Body of pancreas (tissue), 4 donors: Measurements from ENCODE around the gene VEZF1. TPM values are rescaled to one million over a fixed set of nuclear protein-coding genes. Genes with fewer than 3 reads are reported as not detected.

Experiments
- ATAC-seq: fragments of 150-250 bp; one replicate; pipeline ENCODE4 v1.9.1; 2016
- DNase-seq, 4 donors: peaks; one replicate each; pipeline ENCODE4 v3.0.0-alpha.2; 2019
- H3K27ac ChIP-seq, 4 donors: fragments of 200-600 bp; sonication (generic); 1 replicate in 3 of 4; 2 replicates in 1 of 4; pipeline versions ENCODE4 v1.5.1 to v1.6.1; 2016 to 2019; ENCODE audit warnings: mild to moderate bottlenecking in 1 of 4, mixed read lengths in 1 of 4, moderate library complexity in 1 of 4
- H3K27me3 ChIP-seq, 2 donors: fragments of 200-600 bp; sonication (generic); one replicate each; pipeline ENCODE4 v1.6.0; 2016; ENCODE audit warnings: mild to moderate bottlenecking in 1 of 2
- H3K36me3 ChIP-seq, 2 donors: fragments of 200-600 bp; sonication (generic); replicated peaks in 1 of 2; 2 replicates each; pipeline ENCODE4 v1.5.1; 2016; ENCODE audit warnings: low read depth in 2 of 2; ENCODE audit not compliant: insufficient read depth in 1 of 2
- H3K4me1 ChIP-seq: fragments of 200-600 bp; sonication (generic); one replicate; pipeline ENCODE4 v1.6.0; 2016
- H3K4me3 ChIP-seq, 2 donors: fragments of 200-600 bp; sonication (generic); 1 replicate in 1 of 2; 2 replicates in 1 of 2; pipeline ENCODE4 v1.5.1; 2016 to 2019
- H3K9me3 ChIP-seq, 3 donors: fragments of 200-600 bp; sonication (generic); 1 replicate in 2 of 3; 2 replicates in 1 of 3; pipeline ENCODE4 v1.5.1; 2016
- POLR2A ChIP-seq, 3 donors: fragments of 450-650 bp; IDR thresholded peaks; one replicate each; pipeline ENCODE4 v1.6.1; 2016; ENCODE audit warnings: antibody characterized with exemption in 3 of 3, mild to moderate bottlenecking in 2 of 3
- WGBS, 2 donors: methylation state at CpG; one replicate each; pipeline ENCODE4 v1.1.5; 2017; 5-methylcytosine and 5-hydroxymethylcytosine counted together
- intact Hi-C: fragments of 100-400 bp; cut with DNase I; formaldehyde crosslinking; loops from one replicate; pipeline ENCODE4 v1.15.1; 2023
- total RNA-seq, 2 donors: library from RNA; depleted of rRNA; stranded (reverse); fragments of >200 nt; gene quantifications; one replicate each; pipeline ENCODE4 v1.1.0, GENCODE V29; 2016
- TF ChIP-seq, protein P1 (sequence below), 7 experiments: fragments of 450-650 bp in 4 of 7; fragments of 200-600 bp in 3 of 7; sonication (generic) in 3 of 7; IDR thresholded peaks; one replicate each; pipeline ENCODE4 v1.5.1; 2016 to 2019; ENCODE audit warnings: antibody characterized with exemption in 7 of 7

VEZF1 gene
- total RNA-seq, 2 donors from 2014 or later: 14.5 to 39.4 TPM

DNA sequence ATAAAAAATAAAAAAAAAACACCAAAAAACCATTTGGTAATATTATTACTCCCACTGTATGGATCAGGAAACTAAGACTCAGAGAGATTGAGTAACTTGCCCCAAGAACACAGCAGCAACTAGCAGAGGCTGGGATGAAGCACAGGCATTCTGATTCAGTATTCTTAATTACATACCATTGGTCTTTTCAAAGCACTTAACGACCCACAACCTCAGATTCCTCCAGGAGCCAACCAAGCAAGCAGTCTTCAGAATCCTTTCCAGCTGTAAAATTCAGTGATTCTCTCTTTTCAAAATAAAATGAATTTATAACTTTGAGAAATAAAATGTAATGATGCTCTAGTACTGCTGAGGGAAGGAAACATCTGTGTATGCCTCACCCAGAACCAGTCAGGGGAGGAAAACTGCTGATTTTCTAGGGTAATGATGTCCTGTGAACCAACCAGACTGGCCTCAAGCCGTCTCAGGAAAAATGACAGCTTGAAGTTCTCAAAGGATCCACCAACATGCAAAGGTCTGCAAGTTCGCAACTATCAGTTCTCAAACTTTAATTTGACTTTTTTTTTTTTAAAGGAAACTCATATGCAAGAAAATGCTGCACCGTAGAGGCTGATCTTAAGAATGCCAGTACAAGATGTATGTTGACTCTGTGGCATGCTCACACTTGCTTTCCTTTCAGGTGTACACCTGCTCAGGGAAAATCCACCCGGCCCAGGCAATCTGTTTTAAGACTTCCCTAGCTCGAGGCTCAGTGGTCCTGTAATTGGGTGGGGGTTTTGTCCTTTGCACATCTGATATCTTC, 41.9 kb downstream of the VEZF1 start:
- WGBS, 2 donors: 20 to 22% methylated on average over 6 of the region's 6 CpGs
- H3K27ac ChIP-seq: peak overlapping the region; percentile 66 to 90 (median 76)
- intact Hi-C loops: no loop called here
- TF ChIP-seq, protein P1, sequence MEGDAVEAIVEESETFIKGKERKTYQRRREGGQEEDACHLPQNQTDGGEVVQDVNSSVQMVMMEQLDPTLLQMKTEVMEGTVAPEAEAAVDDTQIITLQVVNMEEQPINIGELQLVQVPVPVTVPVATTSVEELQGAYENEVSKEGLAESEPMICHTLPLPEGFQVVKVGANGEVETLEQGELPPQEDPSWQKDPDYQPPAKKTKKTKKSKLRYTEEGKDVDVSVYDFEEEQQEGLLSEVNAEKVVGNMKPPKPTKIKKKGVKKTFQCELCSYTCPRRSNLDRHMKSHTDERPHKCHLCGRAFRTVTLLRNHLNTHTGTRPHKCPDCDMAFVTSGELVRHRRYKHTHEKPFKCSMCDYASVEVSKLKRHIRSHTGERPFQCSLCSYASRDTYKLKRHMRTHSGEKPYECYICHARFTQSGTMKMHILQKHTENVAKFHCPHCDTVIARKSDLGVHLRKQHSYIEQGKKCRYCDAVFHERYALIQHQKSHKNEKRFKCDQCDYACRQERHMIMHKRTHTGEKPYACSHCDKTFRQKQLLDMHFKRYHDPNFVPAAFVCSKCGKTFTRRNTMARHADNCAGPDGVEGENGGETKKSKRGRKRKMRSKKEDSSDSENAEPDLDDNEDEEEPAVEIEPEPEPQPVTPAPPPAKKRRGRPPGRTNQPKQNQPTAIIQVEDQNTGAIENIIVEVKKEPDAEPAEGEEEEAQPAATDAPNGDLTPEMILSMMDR (IDR thresholded peaks at IDR 0.05): no peak
- TF ChIP-seq POLR2A (IDR thresholded peaks at IDR 0.05): no peak
- H3K36me3 ChIP-seq: no peaks in the 10 kb centered on the region
- H3K27me3 ChIP-seq: no peaks in the 10 kb centered on the region
- H3K4me3 ChIP-seq: no peak overlapping the region
- no peak for DNase-seq
- no peaks in the 10 kb centered on the region for H3K9me3 ChIP-seq
- H3K4me1 ChIP-seq: peaks cover 44% of the 10 kb centered on the region
- peak; percentile 34 for ATAC-seq

DNA sequence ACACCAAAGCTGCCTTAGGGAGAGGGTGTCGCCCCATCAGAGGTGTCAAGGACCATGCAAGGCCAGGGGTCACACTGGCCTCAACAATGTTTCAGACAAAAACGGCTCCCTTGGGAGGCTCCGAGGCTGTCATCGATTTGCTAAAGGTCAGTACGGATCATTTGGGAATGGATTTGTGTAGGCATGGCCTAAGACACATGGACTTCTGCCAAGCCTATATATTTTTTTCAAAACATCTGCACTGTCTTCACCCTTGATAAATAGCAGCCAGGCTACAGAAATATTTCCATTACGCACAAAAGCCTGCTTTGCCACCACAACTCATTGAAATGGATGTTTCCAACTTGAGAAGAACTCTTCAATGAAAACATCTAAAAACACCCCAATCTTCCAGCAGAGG, 43.1 kb downstream of the VEZF1 start:
- Histone ChIP-seq H3K4me3 (no peak overlapping the region), H3K27me3 (no peaks in the 10 kb centered on the region), H3K27ac (no peak overlapping the region), H3K36me3 (no peaks in the 10 kb centered on the region), H3K9me3 (no peaks in the 10 kb centered on the region), H3K4me1 (peaks cover 55% of the 10 kb centered on the region)
- WGBS, 2 donors: 71 to 72% methylated on average over 6 of the region's 6 CpGs
- no peak for TF ChIP-seq POLR2A (IDR thresholded peaks at IDR 0.05)
- TF ChIP-seq, protein P1 (IDR thresholded peaks at IDR 0.05): no peak
- ATAC-seq: no peak
- intact Hi-C loops: no loop called here
- no peak for DNase-seq

DNA sequence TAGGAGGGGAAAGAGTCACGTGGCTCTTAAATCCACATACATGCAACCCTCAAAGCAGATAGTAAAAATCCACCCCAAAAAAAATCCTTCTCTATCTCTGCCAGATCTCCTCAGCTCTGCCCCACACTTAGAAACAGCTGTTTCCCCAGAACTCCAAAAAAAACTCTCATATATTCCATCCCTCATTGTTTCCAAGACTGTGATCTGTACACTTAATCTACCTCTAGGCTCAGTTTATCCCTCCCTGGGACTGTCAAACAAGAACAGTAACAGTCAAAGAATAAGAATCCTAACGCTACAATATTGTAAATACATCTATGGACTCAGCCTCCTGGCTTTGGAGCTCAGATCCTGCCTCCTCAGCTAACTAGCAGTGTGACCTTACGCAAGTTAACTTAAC, 44.4 kb downstream of the VEZF1 start:
- peaks cover 53% of the 10 kb centered on the region for H3K4me1 ChIP-seq
- no peak for ATAC-seq
- H3K27me3 ChIP-seq: no peaks in the 10 kb centered on the region
- WGBS, 2 donors: 80 to 89% methylated on average over 3 of the region's 3 CpGs
- no peak overlapping the region for H3K4me3 ChIP-seq
- no peak for TF ChIP-seq POLR2A (IDR thresholded peaks at IDR 0.05)
- TF ChIP-seq, protein P1 (IDR thresholded peaks at IDR 0.05): no peak
- H3K36me3 ChIP-seq: no peaks in the 10 kb centered on the region
- no peak overlapping the region for H3K27ac ChIP-seq
- no peaks in the 10 kb centered on the region for H3K9me3 ChIP-seq
- DNase-seq: no peak
- intact Hi-C loops: no loop called here

DNA sequence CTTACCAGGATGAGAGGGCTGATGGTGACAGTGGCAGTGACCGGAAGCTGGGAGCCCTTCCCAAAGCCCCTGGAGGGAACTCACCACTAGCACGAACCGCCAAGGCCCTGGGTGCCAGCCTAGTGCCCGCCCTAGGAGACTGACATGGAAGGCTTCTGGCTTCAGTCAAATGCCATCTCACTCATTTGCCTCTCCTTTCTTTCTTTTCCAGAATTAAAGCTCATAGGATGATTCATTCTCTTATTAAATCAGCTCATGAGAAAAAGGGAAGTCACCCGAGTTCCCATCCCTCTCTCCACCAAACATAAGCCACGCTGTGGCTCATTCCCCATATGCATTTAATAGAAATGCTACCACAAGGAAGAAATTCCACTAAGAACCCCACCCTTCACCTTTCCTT, 44.9 kb downstream of the VEZF1 start:
- H3K4me1 ChIP-seq: peaks cover 48% of the 10 kb centered on the region
- no peak for DNase-seq
- no peaks in the 10 kb centered on the region for H3K36me3 ChIP-seq
- no peaks in the 10 kb centered on the region for H3K27me3 ChIP-seq
- peak overlapping the region in 1 of 4 donors; percentile 20 for H3K27ac ChIP-seq
- TF ChIP-seq POLR2A (IDR thresholded peaks at IDR 0.05): no peak
- TF ChIP-seq, protein P1 (IDR thresholded peaks at IDR 0.05): no peak
- intact Hi-C loops: no loop called here
- no peaks in the 10 kb centered on the region for H3K9me3 ChIP-seq
- no peak for ATAC-seq
- WGBS, 2 donors: 83 to 84% methylated on average over 6 of the region's 6 CpGs
- no peak overlapping the region for H3K4me3 ChIP-seq
